K562 (cell line): ENCODE results near the gene GCNT1. TPM values are rescaled to one million over a fixed set of nuclear protein-coding genes. Genes with fewer than 3 reads are reported as not detected.
A peak's percentile ranks its signal among the peaks of the same experiment; 100 is the strongest.

Source experiments
- PATZ1 ChIP-seq: fragments of 250-450 bp; sonication (Bioruptor Pico); IDR thresholded peaks from 2 replicates; pipeline ENCODE4 v1.5.0; 2020; ENCODE audit warnings: mild to moderate bottlenecking, borderline replicate concordance
- PHF8 ChIP-seq: fragments of 200-600 bp; sonication (generic); IDR thresholded peaks from 2 replicates; pipeline ENCODE4 v1.6.1; 2012; ENCODE audit warnings: mixed run types, mild to moderate bottlenecking, inconsistent platforms, low read length, moderate library complexity, borderline replicate concordance
- SPI1 ChIP-seq: IDR thresholded peaks from 2 replicates; pipeline ENCODE4 v1.6.1; 2011; ENCODE audit warnings: low read depth, low read length, control low read depth, borderline replicate concordance
- ZBTB17 ChIP-seq: fragments of 450-650 bp; formaldehyde crosslinking; IDR thresholded peaks from 2 replicates; pipeline ENCODE4 v1.4.0; 2020; ENCODE audit warnings: mild to moderate bottlenecking
- ZBTB5 ChIP-seq: fragments of 450-650 bp; IDR thresholded peaks from 2 replicates; pipeline ENCODE4 v1.6.1; 2017; ENCODE audit warnings: antibody characterized with exemption
- ZNF586 ChIP-seq: fragments of 450-650 bp; formaldehyde crosslinking; conservative IDR thresholded peaks from 2 replicates; pipeline ENCODE4 v1.4.0; 2020; ENCODE audit warnings: mild to moderate bottlenecking, moderate library complexity
- polyA plus RNA-seq, 8 experiments: library from polyadenylated mRNA; depleted of rRNA in 4 of 8; stranded (reverse) in 5 of 8; unstranded in 3 of 8; fragments of >200 nt; fragmentation: Nextera tagmentation in 2 of 8; fragmentation: Illumina TruSeq in 1 of 8; extraction: Ambion mirVana in 2 of 8; extraction: Trizol in 1 of 8; gene quantifications; 2 replicates each; pipeline versions ENCODE4 v1.2.1 to v1.2.3, GENCODE V29; 2011 to 2014; ENCODE audit warnings: inconsistent platforms in 1 of 8, missing spikeins in 1 of 8
- total RNA-seq, 7 experiments: library from RNA; depleted of rRNA in 6 of 7; stranded (reverse); fragments of >200 nt in 6 of 7; fragmentation: Illumina TruSeq in 2 of 7; extraction: Trizol in 2 of 7; gene quantifications; 2 replicates each; pipeline versions ENCODE4 v1.2.1 to v1.2.3, GENCODE V29; 2011 to 2021; ENCODE audit warnings: low replicate concordance in 1 of 7

Gene GCNT1
- total and polyA plus RNA-seq, 9 of the 15 experiments (the other 6 are each of a cell fraction or from before 2014, with no cell fraction given) = 0.01 to 0.71 (median 0.10) TPM

- TF ChIP-seq ZBTB5 (no peak), SPI1 (0 out of 2 replicates have a peak, but pooled peaks have one; percentile 6), ZNF586 (CRISPR knock-in tag) (no peak), ZBTB17 (CRISPR knock-in tag) (no peak), PHF8 (peak; percentile 19; the same call in 1 of the 2 replicates), PATZ1 (no peak)
Measured at GRCh38 chr9:76458903-76459693, at the start of gene GCNT1 (continued).
